GM10847 (cell line): ENCODE results near the gene SLC35G3.
"Not testable (repeated sequence)": the region's sequence is repeated elsewhere in the genome, so short reads cannot be mapped to it uniquely, and the experiment has no call there.

Source experiments
- POLR2A ChIP-seq: IDR thresholded peaks from 2 replicates; pipeline ENCODE4 v1.6.1; 2011; ENCODE audit not compliant: insufficient read length; ENCODE audit errors: extremely low read depth

SLC35G3 gene

GRCh38 chr17:35194001-35194400 is at the start of gene SLC35G3:
Gene SLC35G3, minus strand, starts transcription at chr17:35194393. Its CDS starts 86 bp downstream, at chr17:35194307.
- TF ChIP-seq POLR2A, result not testable (repeated sequence)

- TF ChIP-seq POLR2A, result no peak
Measured at GRCh38 chr17:35243561-35244340, 49.6 kb upstream of the SLC35G3 start.

GRCh38 chr17:35242805-35243560 is 48.8 kb upstream of the SLC35G3 start, which contains the start of gene SLFN5:
Gene SLFN5, plus strand, starts transcription at chr17:35243072. Its CDS starts 15,619 bp downstream, at chr17:35258691.
- TF ChIP-seq POLR2A, result peak; percentile 99

- no peak for TF ChIP-seq POLR2A
Measured at GRCh38 chr17:35242158-35242804, 48.1 kb upstream of the SLC35G3 start.

GRCh38 chr17:35241520-35241919 is 47.3 kb upstream of the SLC35G3 start:
- no peak for TF ChIP-seq POLR2A

GRCh38 chr17:35240861-35241260 is 46.7 kb upstream of the SLC35G3 start:
- TF ChIP-seq POLR2A, result no peak

GRCh38 chr17:35239823-35240222 is 45.6 kb upstream of the SLC35G3 start:
- TF ChIP-seq POLR2A, result no peak

- TF ChIP-seq POLR2A, result no peak
Measured at GRCh38 chr17:35238821-35239220, 44.6 kb upstream of the SLC35G3 start.

- no peak for TF ChIP-seq POLR2A
Measured at GRCh38 chr17:35236821-35237220, 42.6 kb upstream of the SLC35G3 start.

- no peak for TF ChIP-seq POLR2A
Measured at GRCh38 chr17:35235917-35236316, 41.7 kb upstream of the SLC35G3 start.

GRCh38 chr17:35235289-35235688 is 41.1 kb upstream of the SLC35G3 start:
- TF ChIP-seq POLR2A, result no peak

GRCh38 chr17:35229638-35230037 is 35.4 kb upstream of the SLC35G3 start:
- no peak for TF ChIP-seq POLR2A

- no peak for TF ChIP-seq POLR2A
Measured at GRCh38 chr17:35227546-35227945, 33.4 kb upstream of the SLC35G3 start.

- TF ChIP-seq POLR2A, result no peak
Measured at GRCh38 chr17:35224436-35224835, 30.2 kb upstream of the SLC35G3 start.

- no peak for TF ChIP-seq POLR2A
Measured at GRCh38 chr17:35222452-35222851, 28.3 kb upstream of the SLC35G3 start.

GRCh38 chr17:35218915-35219314 is 24.7 kb upstream of the SLC35G3 start:
- no peak for TF ChIP-seq POLR2A
